NCI-H82 (cell line): ENCODE data around the gene GNG7.
"Not testable (repeated sequence)": the region's sequence is repeated elsewhere in the genome, so short reads cannot be mapped to it uniquely, and the experiment has no call there.

Experiments used
- DNase-seq: peaks from one replicate; lab custom pipeline; 2025; lab: John Stamatoyannopoulos, UW

The GNG7 gene

DNA sequence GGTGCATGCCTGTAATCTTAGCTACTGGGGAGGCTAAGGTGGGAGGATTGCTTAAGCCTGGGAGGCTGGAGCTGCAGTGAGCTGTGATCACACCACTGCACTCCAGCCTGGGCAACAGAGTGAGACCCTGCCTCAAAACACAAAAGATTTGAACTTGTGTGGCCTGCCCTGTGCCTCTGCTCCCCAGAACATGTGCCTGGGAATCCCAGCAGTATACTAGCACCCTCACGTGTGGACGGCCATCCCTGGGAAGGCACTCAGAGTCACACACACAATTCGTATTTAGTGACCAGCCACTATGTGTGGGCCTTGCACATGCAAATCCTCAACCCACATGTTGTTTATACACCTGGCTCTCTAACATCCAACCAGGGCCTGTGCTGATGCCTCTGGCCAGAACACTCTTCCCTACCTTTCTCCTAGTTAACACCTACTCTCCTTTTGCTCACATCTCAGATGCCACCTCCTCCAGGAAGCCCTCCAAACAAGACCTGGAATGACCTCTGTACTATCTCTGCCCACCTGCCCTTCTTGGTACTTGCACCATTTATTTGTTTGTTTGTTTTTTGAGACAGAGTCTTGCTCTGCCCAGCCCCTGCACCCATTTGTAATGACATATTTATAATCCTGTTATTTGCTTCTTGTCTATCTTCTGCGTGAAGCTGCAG is 218.9 kb downstream of the GNG7 start:
- DNase-seq: no peak

DNA sequence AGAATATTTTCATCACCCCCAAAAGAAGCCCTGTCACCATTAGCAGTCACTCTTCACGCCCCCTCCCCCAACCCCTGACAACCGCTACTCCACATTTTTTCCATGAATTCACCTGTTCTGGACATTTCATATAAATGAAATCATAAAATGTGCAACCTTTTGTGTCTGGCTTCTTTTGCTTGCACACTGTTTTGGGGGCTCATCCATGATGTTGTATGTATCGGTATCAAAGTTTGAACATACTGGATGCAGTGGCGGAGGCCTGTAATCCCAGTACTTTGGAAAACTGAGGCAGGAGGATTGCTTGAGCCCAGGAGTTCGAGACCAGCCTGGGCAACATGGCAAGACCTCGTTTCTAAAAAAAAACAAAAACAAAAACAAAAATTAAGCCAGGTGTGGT is 219.4 kb downstream of the GNG7 start:
- DNase-seq: no peak

DNA sequence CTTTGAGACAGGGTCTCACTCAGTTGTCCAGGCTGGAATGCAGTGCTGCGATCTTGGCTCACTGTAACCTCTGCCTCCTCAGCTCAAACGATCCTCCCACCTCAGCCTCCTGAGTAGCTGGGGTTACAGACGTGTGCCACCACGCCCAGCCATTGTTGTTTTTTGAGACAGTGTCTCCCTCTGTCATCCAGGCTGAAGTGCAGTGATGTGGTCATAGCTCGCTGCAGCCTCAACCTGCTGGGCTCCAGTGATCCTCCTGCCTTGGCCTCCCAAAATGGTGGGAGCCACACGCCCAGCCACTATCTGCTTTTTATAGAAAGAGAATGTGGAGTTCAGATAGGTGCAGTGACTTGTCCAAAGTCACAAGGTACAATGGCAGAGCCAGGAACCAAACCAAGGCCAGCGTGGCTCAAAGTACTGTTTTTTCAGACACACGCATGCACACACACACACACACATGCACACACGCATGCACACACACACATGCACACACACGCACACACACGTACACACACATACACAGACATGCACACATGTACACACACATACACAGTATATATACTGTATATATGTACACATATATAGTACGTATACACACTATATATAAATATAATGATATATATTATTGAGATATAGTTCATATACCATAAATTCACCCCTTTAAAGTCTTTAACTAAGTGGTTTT is 220.0 kb downstream of the GNG7 start:
- no peak for DNase-seq

DNA sequence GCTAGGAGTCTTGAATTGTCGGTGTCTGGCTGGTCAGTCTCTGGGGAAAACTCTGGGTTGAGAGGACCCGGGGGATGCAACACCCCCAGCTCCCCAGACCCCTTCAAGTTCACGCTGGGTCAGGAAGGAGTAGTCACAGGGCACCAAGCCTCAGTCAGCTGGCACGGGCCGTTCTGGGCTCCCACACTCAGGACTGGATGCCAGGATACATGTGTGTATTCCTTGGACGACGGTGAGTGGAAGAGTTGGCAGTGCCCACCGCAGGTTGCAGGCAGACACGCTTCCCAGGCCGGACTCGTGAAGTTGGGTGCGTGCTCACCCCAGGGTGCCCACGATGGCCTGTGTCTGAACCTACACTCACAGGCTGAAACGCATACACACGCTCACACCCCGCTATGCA is 221.0 kb downstream of the GNG7 start:
- no peak for DNase-seq

DNA sequence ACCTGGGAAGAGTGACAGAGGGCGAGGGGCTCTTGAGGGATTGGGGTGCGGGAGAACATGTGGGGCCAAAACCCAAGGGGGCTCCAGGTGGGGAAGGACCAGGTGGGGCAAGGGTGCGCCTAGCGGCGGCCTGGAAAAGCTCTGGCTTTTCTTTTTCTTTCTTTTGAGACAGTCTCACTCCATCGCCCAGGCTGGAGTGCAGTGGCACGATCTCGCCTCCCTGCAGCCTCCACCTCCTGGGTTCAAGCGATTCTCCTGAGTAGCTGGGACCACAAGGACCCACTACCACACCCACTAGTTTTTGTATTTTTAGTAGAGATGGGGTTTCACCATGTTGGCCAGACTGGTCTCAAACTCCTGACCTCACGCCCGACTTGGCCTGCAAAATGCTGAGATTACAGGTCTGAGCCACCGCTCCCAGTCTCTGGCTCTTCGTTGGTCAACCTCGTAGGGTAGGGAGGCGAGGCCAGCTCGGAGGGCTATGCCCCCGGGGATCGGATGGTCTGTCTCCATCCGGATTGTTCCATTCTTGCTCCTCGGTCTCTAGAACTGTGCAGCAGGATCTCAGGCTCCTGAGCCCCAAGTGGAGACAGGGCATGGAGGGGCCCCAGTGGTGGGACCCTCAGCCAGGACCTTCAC is 222.8 kb downstream of the GNG7 start:
- DNase-seq: no peak

DNA sequence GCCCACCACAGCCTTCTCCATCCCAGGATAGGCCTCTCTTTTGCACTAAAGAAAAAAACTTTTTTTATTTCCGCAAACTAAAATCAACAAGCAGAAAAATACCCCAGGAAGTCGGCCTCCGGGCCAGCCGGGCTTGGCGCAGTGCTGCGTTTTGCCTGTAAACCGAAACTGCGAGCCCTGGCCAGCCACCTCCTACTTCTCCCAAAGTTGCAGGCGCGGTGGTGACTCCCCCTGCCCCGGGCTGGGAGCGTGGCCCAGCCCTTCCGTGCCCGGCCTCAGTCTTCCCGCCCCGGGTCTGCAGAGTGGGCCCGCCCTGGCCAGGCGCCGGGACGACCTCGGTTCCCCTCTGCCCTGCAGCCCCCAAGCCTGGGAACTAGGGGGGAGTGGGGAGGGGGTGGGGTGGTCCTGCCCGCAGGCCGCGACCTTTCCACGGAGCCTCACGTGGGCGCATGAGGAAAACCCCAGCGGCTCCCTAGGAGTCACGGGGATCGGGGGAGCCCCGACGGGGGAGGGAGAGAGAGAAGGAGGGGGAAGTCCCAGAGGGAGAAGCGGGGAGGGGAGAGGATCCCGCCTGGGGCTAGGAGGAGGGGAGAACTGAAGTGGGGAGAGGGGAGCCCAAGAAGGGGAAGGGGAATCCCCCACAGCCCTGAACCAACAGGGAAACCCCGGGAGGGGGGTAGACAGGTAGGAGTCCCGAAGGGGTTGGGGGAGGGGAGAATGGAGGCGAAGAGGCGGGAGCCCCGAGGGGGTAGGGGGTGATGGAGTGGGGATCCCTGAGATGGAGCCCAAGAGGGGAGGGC is 223.5 kb downstream of the GNG7 start:
- no peak for DNase-seq

DNA sequence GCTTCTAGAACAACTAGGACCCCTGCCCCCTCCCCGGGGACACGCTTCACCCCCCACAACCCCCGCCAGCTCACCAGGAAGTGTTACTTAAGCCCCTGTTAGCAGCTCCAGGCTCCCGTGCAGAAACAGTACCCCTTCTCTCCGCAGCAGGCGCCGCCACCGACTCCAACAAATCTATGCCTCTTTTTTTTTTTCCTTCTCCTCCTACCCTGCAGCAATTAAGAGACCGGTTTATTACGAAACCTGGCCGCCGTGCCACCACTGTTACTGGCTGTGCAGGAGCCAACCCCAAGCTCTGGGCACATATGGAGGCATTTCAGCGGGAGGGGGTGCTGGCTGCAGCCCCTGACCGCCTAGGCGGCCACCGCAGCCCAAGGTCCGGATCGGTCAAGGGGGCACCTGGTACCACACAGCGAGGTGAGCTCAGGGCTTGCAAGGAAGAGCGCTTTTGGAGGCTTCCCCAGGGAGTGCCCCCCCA is 224.2 kb downstream of the GNG7 start:
- DNase-seq: peak; percentile 40

DNA sequence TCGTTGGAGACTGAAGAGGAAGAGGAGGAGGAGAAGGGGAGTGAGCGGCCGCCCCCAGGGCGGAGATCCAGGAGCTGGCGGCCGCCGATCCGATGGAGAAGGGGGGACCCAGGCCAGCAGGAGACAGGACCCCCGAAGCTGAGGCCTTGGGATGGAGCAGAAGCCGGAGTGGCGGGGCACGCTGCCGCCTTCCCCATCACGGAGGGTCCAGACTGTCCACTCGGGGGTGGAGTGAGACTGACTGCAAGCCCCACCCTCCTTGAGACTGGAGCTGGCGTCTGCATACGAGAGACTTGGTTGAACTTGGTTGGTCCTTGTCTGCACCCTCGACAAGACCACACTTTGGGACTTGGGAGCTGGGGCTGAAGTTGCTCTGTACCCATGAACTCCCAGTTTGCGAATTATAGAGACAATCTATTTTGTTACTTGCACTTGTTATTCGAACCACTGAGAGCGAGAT is 224.7 kb downstream of the GNG7 start:
- DNase-seq: no peak

DNA sequence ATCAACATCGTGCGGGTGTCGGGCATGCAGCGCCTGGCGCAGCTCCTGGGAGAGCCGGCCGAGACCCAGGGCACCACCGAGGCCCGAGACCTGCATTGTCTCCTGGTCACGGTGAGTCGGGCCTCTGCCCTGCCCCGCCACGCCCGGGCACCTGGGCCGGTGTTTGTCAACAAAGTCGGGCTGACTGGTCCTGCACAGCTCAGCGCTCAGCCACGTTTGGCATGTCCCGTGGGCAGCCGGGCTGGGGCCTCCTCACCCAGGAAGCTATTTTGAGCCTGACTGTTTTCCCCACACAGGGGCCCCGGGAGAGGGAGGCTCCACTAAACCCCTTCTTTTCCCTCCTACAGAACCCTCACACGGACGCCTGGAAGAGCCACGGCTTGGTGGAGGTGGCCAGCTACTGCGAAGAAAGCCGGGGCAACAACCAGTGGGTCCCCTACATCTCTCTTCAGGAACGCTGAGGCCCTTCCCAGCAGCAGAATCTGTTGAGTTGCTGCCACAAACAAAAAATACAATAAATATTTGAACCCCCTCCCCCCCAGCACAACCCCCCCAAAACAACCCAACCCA is 225.3 kb downstream of the GNG7 start:
- DNase-seq: no peak

DNA sequence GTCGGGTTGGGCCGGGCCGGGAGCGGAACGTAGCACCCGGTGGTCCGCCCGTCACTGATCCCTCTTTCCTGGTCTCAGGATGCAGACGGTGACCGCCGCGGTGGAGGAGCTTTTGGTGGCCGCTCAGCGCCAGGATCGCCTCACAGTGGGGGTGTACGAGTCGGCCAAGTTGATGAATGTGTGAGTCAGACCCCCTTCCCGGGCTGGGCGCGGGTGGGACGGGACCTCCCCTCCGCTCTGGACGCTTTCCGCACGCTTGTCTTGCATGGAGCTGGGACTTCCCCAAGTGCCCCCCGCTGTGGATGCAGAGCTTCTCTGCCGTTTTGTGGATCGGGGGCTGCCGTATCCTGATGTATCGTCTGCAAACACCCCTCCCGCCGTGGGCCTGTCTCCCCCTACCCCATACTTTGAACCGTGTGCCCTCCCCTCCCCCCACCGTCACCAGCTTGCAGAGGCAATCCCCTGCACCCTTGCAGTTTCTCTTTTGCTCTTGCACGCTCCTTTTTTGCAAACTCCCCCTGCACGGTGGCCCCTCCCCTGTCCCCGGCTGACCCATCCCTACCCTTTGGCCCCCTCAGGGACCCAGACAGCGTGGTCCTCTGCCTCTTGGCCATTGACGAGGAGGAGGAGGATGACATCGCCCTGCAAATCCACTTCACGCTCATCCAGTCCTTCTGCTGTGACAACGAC is 225.9 kb downstream of the GNG7 start:
- no peak for DNase-seq

DNA sequence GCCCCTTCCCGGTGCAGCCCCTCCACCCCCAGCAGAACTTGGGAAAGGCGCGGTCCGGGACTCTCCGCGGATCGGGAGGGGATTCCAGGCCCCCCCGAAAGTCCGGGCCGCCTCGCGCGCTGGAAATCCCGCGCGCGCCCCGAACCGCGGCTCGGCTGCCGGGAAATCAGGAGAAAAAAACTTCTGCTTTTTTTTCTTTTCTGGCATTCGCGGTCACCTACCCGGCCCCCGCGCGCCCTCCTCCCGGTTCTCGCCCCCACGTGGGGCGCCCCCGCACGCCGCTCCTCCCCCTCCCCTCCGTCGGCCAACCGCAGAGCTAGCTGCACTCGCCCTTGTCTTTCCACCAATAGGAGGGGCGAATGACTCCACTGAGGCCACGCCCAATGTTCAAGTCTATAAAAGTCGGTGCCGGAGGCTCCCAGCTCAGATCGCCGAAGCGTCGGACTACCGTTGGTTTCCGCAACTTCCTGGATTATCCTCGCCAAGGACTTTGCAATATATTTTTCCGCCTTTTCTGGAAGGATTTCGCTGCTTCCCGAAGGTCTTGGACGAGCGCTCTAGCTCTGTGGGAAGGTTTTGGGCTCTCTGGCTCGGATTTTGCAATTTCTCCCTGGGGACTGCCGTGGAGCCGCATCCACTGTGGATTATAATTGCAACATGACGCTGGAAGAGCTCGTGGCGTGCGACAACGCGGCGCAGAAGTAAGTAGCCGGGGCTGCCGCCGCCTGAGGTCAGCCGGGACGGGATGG is 226.6 kb downstream of the GNG7 start, which contains the start of gene GADD45B:
TSS of gene GADD45B (plus strand) at position 426 of the 749 bp plus-strand sequence. CDS start at position 658, 232 bp downstream.
- DNase-seq: peak; percentile 93

DNA sequence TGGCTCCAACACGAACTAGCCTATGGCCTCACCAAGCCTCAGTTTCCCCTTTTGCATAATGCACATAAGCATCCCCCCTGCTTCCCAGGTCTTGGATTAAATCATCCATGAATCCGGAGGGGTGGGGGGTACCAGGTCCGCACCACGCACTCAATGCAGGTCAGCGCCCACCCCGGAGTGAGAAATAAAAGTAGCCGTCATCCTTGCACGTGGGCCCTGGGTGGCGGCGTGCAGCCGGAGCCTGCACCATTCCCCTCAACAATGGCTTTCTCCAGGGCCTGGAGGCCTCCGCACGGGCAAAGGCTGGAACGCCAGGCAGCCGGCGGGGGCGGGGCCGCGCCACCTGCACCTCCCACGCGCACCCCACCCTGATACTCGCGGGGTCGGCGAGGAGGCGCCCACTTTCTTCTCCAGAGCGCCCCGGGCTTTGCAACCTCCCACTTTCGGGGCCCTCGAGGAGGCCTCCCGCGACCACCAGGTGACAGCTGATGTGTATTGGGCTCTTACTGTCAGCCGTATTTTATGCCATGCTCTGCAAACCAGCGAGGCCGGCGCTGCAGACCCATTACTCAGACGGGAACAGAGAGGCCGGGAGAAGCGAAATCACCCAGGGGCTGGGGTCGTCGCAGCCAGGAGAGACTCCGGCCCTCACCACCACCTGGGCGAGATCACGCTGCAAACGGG is 227.3 kb downstream of the GNG7 start:
- no peak for DNase-seq

DNA sequence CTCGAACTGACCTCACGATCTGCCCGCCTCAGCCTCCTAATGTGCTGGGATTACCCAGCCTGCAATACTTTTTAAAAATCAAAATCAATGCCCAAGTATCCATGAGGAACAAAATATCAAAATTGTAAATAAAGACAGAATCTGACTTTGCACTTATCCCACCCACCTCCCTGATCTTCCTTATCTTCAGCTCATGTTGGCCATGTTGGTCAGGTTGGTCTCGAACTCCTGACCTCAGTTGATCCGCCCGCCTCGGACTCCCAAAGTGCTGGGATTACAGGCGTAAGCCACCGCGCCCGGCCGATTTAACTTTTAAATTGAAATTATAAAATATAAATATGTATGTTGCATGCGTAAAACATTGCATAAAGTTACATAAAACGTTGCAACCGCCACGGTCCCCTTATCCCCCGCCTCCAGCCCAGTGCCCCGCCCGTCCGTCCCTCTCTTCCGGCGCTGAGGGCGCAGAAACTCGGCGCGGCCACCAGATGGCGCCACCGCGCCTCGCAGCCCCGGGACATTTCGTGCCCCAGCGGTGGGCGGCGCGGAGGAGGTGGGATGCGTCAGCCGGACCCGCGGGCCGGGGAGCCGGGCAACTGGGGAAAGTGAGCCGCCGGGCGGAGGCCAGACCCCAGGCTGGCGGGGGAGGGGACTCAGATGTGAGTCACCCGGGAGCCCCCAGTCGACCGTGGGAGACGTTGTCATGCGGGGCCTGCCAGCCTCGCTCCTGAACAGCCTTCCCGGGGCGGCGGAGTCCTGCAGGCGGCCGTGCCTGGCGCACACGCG is 228.1 kb downstream of the GNG7 start:
- peak; percentile 76 for DNase-seq

DNA sequence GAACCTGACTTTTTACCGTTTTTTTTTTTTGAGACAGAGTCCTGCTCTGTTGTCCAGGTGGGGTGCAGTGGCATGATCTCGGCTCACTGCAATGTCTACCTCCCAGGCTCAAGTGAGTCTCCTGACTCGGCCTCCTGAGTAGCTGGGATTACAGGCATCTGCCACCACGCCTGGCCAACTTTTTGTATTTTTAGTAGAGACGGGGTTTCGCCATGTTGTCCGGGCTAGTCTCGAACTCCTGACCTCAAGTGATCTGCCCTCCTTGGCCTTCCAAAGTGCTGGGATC is 232.6 kb downstream of the GNG7 start:
- not testable (repeated sequence) for DNase-seq

DNA sequence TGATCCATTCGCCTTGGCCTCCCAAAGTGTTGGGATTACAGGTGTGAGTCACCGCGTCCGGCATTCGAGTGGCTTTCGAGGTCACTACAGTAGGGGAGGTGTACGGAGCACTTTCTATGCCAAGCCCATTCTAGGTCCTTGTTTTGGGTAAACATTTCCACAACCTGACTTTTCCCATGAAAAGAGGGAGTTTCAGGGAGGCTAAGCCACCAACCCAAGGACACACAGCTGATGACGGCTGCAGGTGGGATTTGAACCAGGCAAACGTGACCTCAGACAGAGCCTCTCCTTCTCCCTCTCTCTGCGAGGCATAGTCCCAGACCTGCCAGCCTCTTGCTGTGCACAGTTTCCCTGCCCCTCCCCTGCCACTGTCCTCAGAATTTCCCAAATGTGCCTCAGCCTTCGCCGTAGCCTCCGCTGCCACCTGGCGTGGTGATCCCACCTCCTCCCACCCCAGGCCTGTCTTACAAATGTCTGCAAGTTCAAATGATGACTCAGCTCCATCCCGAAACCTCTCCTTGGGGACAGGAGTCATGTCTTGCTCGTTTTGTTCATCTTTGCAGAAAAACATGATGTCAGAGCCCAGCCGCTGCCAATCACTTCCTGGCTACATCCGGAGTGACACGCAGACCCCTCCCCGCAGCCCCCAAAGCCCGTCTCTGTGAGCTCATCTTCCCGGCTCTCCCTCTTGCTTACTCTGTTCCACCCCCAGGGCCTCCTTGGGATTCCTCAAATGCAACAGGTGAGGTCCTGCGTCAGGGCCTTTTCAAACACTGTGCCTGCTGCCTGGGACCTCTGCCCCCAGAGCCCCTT is 233.2 kb downstream of the GNG7 start:
- DNase-seq: no peak

DNA sequence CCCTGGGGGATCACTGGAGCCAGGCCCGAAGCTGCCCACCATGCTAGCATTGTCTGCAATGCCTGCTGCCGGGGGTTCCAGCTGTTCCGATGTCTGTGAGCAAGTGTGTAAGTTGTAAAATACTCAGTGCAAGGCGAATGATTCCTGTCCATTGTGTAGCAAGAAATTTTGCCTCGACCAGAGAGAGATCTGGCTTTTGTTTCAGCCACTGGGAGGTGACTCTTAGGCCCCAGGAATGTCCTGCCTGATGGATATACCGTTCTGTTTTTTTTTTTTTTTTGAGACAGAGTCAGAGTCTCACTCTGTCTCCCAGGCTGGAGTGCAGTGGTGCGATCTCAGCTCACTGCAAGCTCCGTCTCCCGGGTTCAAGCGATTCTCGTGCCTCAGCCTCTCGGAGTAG is 233.9 kb downstream of the GNG7 start:
- DNase-seq: no peak

DNA sequence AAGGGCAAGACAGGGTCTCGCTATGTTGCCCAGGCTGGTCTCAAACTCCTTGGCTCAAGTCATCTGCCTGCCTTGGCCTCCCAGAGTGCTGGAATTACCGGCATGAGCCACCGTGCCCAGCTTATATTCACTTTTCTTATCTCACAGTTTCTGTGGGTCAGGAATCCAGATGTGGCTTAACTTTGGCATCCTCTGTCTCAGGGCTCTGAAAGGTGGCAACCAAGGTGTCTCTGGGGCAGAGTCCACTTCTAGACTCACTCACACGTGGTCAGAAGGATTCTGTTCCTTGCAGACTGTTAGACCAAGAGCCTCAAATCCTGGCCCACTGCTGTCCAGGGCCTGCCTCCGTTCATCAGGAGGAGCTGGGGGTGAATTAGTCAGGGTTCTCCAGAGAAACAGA is 238.1 kb downstream of the GNG7 start:
- no peak for DNase-seq

DNA sequence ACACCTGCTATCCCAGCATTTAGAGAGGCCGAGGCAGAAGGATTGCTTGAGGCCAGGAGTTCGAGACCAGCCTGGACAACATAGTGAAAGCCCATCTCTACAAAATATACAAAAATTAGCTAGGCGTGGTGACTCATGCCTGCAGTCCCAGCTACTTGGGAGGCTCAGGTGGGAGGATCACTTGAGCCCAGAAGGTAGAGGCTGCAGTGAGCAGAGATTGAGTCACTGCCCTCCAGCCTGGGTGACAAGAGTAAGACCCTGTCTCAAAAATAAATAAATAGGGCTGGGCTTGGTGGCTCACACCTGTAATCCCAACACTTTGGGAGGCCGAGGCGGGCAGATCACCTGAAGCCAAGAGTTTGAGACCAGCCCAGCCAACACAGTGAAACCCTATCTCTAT is 238.8 kb downstream of the GNG7 start:
- DNase-seq: not testable (repeated sequence)
